Measurements from ENCODE around the gene WDR45B. TPM values are rescaled to one million over a fixed set of nuclear protein-coding genes. Genes with fewer than 3 reads are reported as not detected.
A peak's percentile ranks its signal among the peaks of the same experiment; 100 is the strongest.

WDR45B gene
- polyA plus RNA-seq, 1 of the 3 experiments (the other 2 are of a cell fraction) = 171 TPM

DNA sequence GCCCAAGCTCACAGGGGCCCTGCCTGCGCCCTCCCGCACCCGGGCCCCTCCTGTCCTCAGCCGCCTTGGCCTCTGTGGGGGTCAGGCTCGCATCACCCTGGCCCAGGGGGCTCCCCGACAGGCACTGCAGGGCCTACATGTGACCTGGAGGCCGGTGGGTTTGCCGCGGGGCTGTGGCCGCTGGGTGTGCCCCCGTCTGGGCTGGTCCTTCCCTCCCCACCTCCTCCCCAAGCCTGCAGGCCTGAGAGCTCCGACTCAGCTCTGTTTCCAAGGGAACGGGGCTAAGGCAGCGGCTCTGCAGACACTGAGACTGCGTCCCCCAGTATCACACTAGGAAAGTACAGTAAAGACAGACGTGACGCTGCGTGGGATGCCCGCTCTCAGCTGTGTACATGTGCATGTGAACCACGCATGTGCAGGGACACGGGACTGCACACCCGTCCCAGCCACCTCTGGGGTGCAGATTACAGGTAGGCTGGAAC lies 16.5 kb upstream of the WDR45B start:
- Histone ChIP-seq H3K9ac (no peak overlapping the region), H3K36me3 (replicated peaks in 1 of 2; ENCODE audit: control insufficient read depth in 1 of 2, insufficient read depth in 2 of 2, low read length in 1 of 2) (no peaks in the 10 kb centered on the region), H2AFZ (ENCODE audit: low read depth) (no peak overlapping the region), H3K4me3 (ENCODE audit: low read depth in 2 of 2, low read length in 1 of 2) (no peak overlapping the region), H3K9me2 (no peaks in the 10 kb centered on the region), H4K20me1 (ENCODE audit: insufficient read depth) (no peaks in the 10 kb centered on the region), H3F3A (replicated peaks; ENCODE audit: insufficient read depth) (peaks cover 4% of the 10 kb centered on the region), H3K9me3 (no peaks in the 10 kb centered on the region), H3K4me1 (ENCODE audit: control insufficient read depth in 1 of 2, insufficient read depth in 2 of 2, low read depth in 1 of 2, low read length in 1 of 2) (peaks cover 0 to 2% of the 10 kb centered on the region in 2 experiments; a peak in 1 of 4 replicates), H3K4me2 (no peak overlapping the region), H3K27me3 (ENCODE audit: insufficient read depth) (no peaks in the 10 kb centered on the region), H3K79me2 (ENCODE audit: insufficient read depth) (no peaks in the 10 kb centered on the region), H3K27ac (ENCODE audit: low read depth in 2 of 2, low read length in 1 of 2) (no peak overlapping the region)
- TF ChIP-seq FOSL2 (IDR thresholded peaks at IDR 0.05; ENCODE audit: borderline replicate concordance, low read depth) = no peak
- ChIA-PET CTCF (interaction anchor here (1.6 kb wide), 1 partner anchor 117 kb away, joined by 3 read pairs; no protein-coding TSS in a partner anchor), POLR2A (interaction anchor here (0.6 kb wide), 1 partner anchor 9 kb away, joined by 3 read pairs; no protein-coding TSS in a partner anchor)
- 83% methylated on average over 18 of the region's 22 CpGs for WGBS (ENCODE audit: low lambda C conversion rate)
- DNase-seq = peak; percentile 71

GRCh38 chr17:82664276-82664575 lies 16.0 kb upstream of the WDR45B start:
- no peaks in the 10 kb centered on the region for H3K36me3 ChIP-seq (replicated peaks in 1 of 2; ENCODE audit: control insufficient read depth in 1 of 2, insufficient read depth in 2 of 2, low read length in 1 of 2)
- peaks cover 4% of the 10 kb centered on the region for H3F3A ChIP-seq (replicated peaks; ENCODE audit: insufficient read depth)
- peaks cover 0 to 2% of the 10 kb centered on the region in 2 experiments; a peak in 1 of 4 replicates for H3K4me1 ChIP-seq (ENCODE audit: control insufficient read depth in 1 of 2, insufficient read depth in 2 of 2, low read depth in 1 of 2, low read length in 1 of 2)
- H3K9me3 ChIP-seq = no peaks in the 10 kb centered on the region
- CTCF ChIA-PET = interaction anchor here (1.6 kb wide), 1 partner anchor 118 kb away, joined by 3 read pairs; no protein-coding TSS in a partner anchor
- POLR2A ChIA-PET = no interaction called here
- H3K9me2 ChIP-seq = no peaks in the 10 kb centered on the region
- TF ChIP-seq USF1 (IDR thresholded peaks at IDR 0.05; ENCODE audit: borderline replicate concordance, low read depth) (no peak), EP300 (IDR thresholded peaks at IDR 0.05; ENCODE audit: borderline replicate concordance in 1 of 2, low read depth in 1 of 2, low read length in 1 of 2) (no peak), TAF1 (IDR thresholded peaks at IDR 0.05; ENCODE audit: borderline replicate concordance, low read depth, low read length) (no peak), TEAD4 (IDR thresholded peaks at IDR 0.05; ENCODE audit: borderline replicate concordance, insufficient read depth) (no peak), FOXJ3 (CRISPR knock-in tag; IDR thresholded peaks at IDR 0.05) (no peak), SIN3A (IDR thresholded peaks at IDR 0.05; ENCODE audit: borderline replicate concordance, low read depth, low read length) (no peak), RXRA (IDR thresholded peaks at IDR 0.05; ENCODE audit: borderline replicate concordance, low read depth) (no peak)
- TF ChIP-seq, protein P1, sequence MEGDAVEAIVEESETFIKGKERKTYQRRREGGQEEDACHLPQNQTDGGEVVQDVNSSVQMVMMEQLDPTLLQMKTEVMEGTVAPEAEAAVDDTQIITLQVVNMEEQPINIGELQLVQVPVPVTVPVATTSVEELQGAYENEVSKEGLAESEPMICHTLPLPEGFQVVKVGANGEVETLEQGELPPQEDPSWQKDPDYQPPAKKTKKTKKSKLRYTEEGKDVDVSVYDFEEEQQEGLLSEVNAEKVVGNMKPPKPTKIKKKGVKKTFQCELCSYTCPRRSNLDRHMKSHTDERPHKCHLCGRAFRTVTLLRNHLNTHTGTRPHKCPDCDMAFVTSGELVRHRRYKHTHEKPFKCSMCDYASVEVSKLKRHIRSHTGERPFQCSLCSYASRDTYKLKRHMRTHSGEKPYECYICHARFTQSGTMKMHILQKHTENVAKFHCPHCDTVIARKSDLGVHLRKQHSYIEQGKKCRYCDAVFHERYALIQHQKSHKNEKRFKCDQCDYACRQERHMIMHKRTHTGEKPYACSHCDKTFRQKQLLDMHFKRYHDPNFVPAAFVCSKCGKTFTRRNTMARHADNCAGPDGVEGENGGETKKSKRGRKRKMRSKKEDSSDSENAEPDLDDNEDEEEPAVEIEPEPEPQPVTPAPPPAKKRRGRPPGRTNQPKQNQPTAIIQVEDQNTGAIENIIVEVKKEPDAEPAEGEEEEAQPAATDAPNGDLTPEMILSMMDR (IDR thresholded peaks at IDR 0.05) = no peak
- no peak overlapping the region for H3K4me2 ChIP-seq
- no peak overlapping the region for H3K9ac ChIP-seq
- H2AFZ ChIP-seq (ENCODE audit: low read depth) = no peak overlapping the region
- no peak overlapping the region for H3K27ac ChIP-seq (ENCODE audit: low read depth in 2 of 2, low read length in 1 of 2)
- H3K27me3 ChIP-seq (ENCODE audit: insufficient read depth) = no peaks in the 10 kb centered on the region
- no peak for DNase-seq
- no peaks in the 10 kb centered on the region for H4K20me1 ChIP-seq (ENCODE audit: insufficient read depth)
- WGBS (ENCODE audit: low lambda C conversion rate) = 88% methylated on average over 17 of the region's 17 CpGs
- no peaks in the 10 kb centered on the region for H3K79me2 ChIP-seq (ENCODE audit: insufficient read depth)
- H3K4me3 ChIP-seq (ENCODE audit: low read depth in 2 of 2, low read length in 1 of 2) = no peak overlapping the region

All from SK-N-SH (cell line).